Vagina (tissue), 2 donors: ENCODE data around the gene TWNK.

ENCODE experiments used
- CTCF ChIP-seq, 3 experiments: fragments of 450-650 bp in 2 of 3; fragments of 200-600 bp in 1 of 3; sonication (generic) in 1 of 3; IDR thresholded peaks; one replicate each; pipeline ENCODE4 v1.5.1; 2017 to 2019; ENCODE audit warnings: antibody characterized with exemption in 3 of 3, mild to moderate bottlenecking in 2 of 3, moderate library complexity in 2 of 3
- POLR2A ChIP-seq, 2 donors: fragments of 450-650 bp; IDR thresholded peaks; one replicate each; pipeline ENCODE4 v1.6.1; 2017; ENCODE audit warnings: antibody characterized with exemption in 2 of 2, mild to moderate bottlenecking in 2 of 2, moderate library complexity in 2 of 2

- TF ChIP-seq CTCF (IDR thresholded peaks at IDR 0.05) (no peak), POLR2A (IDR thresholded peaks at IDR 0.05) (no peak)
Observed at GRCh38 chr10:101040061-101040460, 52.7 kb downstream of the TWNK start.
